Chondrocyte (in vitro differentiated cells): ENCODE measurements around the gene CEBPG. TPM values are rescaled to one million over a fixed set of nuclear protein-coding genes. Genes with fewer than 3 reads are reported as not detected.

Experiments
- DNase-seq: peaks from one replicate; pipeline ENCODE4 v3.0.0; 2021; ENCODE audit warnings: mixed read lengths, low spot score
- H3K27ac Mint-ChIP-seq: one replicate; pipeline ENCODE4 v1.8.0; 2021; ENCODE audit warnings: mild to moderate bottlenecking, moderate library complexity, mixed read lengths; ENCODE audit not compliant: unreplicated experiment
- H3K27me3 Mint-ChIP-seq: 2 replicates; pipeline ENCODE4 v1.8.0; 2021; ENCODE audit warnings: low read depth, mixed read lengths
- H3K36me3 Mint-ChIP-seq: 2 replicates; pipeline ENCODE4 v1.8.0; 2021; ENCODE audit warnings: low read depth, mixed read lengths
- H3K4me1 Mint-ChIP-seq: 2 replicates; pipeline ENCODE4 v1.8.0; 2021; ENCODE audit warnings: low read depth, mild to moderate bottlenecking, mixed read lengths
- H3K4me3 Mint-ChIP-seq: one replicate; pipeline ENCODE4 v1.8.0; 2021; ENCODE audit warnings: mild to moderate bottlenecking, moderate library complexity, mixed read lengths; ENCODE audit not compliant: unreplicated experiment
- H3K9me3 Mint-ChIP-seq: 2 replicates; pipeline ENCODE4 v1.8.0; 2021; ENCODE audit warnings: low read depth, mixed read lengths
- CTCF ChIP-seq: fragments of 200-600 bp; sonication (generic); IDR thresholded peaks from 2 replicates; pipeline ENCODE4 v1.5.0; 2021; ENCODE audit warnings: antibody characterized with exemption, mild to moderate bottlenecking, moderate library complexity
- total RNA-seq: library from RNA; stranded (reverse); gene quantifications from 3 replicates; pipeline ENCODE4 v1.2.1, GENCODE V29; 2021

The CEBPG gene
- total RNA-seq, 1 donor from 2014 or later: 54.4 TPM

GRCh38 chr19:33339016-33339984 is 34.2 kb upstream of the CEBPG start:
- H3K27ac Mint-ChIP-seq: no peak overlapping the region
- DNase-seq: no peak
- no peaks in the 10 kb centered on the region for H3K36me3 Mint-ChIP-seq
- peaks cover 2% of the 10 kb centered on the region for H3K4me1 Mint-ChIP-seq
- H3K27me3 Mint-ChIP-seq: peaks cover 30% of the 10 kb centered on the region
- no peak overlapping the region for H3K4me3 Mint-ChIP-seq
- TF ChIP-seq CTCF: no peak
- no peaks in the 10 kb centered on the region for H3K9me3 Mint-ChIP-seq

GRCh38 chr19:33340991-33341390 is 32.5 kb upstream of the CEBPG start:
- no peak for TF ChIP-seq CTCF
- H3K9me3 Mint-ChIP-seq: no peaks in the 10 kb centered on the region
- H3K27ac Mint-ChIP-seq: no peak overlapping the region
- H3K27me3 Mint-ChIP-seq: peaks cover 41% of the 10 kb centered on the region
- H3K4me1 Mint-ChIP-seq: peaks cover 4% of the 10 kb centered on the region
- H3K36me3 Mint-ChIP-seq: no peaks in the 10 kb centered on the region
- no peak overlapping the region for H3K4me3 Mint-ChIP-seq
- DNase-seq: no peak

GRCh38 chr19:33343301-33343700 is 30.2 kb upstream of the CEBPG start:
- TF ChIP-seq CTCF: no peak
- Mint-ChIP-seq H3K27me3 (peaks cover 42% of the 10 kb centered on the region), H3K4me1 (peaks cover 4% of the 10 kb centered on the region), H3K9me3 (no peaks in the 10 kb centered on the region), H3K36me3 (no peaks in the 10 kb centered on the region), H3K4me3 (no peak overlapping the region), H3K27ac (no peak overlapping the region)
- DNase-seq: no peak

GRCh38 chr19:33343859-33344572 is 29.5 kb upstream of the CEBPG start:
- no peak for DNase-seq
- peaks cover 4% of the 10 kb centered on the region for H3K4me1 Mint-ChIP-seq
- H3K27me3 Mint-ChIP-seq: peaks cover 48% of the 10 kb centered on the region
- H3K36me3 Mint-ChIP-seq: no peaks in the 10 kb centered on the region
- TF ChIP-seq CTCF: no peak
- no peak overlapping the region for H3K4me3 Mint-ChIP-seq
- H3K9me3 Mint-ChIP-seq: no peaks in the 10 kb centered on the region
- H3K27ac Mint-ChIP-seq: no peak overlapping the region

- Mint-ChIP-seq H3K27ac (no peak overlapping the region), H3K27me3 (peaks cover 47% of the 10 kb centered on the region), H3K4me3 (no peak overlapping the region), H3K36me3 (no peaks in the 10 kb centered on the region), H3K4me1 (peaks cover 4% of the 10 kb centered on the region), H3K9me3 (no peaks in the 10 kb centered on the region)
- DNase-seq: no peak
- no peak for TF ChIP-seq CTCF
These were observed 29.0 kb upstream of the CEBPG start for GRCh38 chr19:33344573-33344925.
